GM12865 (cell line): ENCODE measurements around the gene HRAS.

Experiments
- DNase-seq: peaks from one replicate; pipeline ENCODE4 v3.0.0; 2010; ENCODE audit warnings: low read depth
- H3K4me3 ChIP-seq: 2 replicates; pipeline ENCODE4 v1.5.1; 2011; ENCODE audit warnings: mild to moderate bottlenecking, low read depth, low read length, control low read depth
- TF ChIP-seq, protein P1 (sequence below): IDR thresholded peaks from 2 replicates; pipeline ENCODE4 v1.5.1; 2011; ENCODE audit warnings: low read length, control low read depth, low read depth, inconsistent platforms; ENCODE audit not compliant: insufficient read depth; ENCODE audit errors: missing control alignments

HRAS gene

DNA sequence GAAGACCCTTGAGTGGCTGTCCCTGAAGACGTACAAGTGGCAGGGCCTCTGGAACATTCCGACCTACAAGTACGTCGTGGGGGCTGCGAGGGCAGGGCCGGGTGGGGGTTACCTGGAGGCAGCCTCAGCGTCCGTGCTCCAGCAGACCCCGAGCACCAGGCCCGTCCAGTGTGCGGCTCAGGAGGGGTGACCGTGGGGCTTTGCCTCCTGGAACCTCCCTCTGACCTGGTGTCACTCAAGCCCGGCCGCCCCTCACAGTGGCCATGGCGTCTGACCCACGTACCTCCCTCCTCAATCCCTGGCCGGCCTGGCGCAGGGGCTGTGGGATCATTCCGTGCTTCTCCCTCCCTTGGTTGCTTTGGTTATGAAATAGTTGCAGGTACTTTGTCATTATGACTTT, 46.8 kb downstream of the HRAS start:
- TF ChIP-seq, protein P1, sequence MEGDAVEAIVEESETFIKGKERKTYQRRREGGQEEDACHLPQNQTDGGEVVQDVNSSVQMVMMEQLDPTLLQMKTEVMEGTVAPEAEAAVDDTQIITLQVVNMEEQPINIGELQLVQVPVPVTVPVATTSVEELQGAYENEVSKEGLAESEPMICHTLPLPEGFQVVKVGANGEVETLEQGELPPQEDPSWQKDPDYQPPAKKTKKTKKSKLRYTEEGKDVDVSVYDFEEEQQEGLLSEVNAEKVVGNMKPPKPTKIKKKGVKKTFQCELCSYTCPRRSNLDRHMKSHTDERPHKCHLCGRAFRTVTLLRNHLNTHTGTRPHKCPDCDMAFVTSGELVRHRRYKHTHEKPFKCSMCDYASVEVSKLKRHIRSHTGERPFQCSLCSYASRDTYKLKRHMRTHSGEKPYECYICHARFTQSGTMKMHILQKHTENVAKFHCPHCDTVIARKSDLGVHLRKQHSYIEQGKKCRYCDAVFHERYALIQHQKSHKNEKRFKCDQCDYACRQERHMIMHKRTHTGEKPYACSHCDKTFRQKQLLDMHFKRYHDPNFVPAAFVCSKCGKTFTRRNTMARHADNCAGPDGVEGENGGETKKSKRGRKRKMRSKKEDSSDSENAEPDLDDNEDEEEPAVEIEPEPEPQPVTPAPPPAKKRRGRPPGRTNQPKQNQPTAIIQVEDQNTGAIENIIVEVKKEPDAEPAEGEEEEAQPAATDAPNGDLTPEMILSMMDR = no peak
- H3K4me3 ChIP-seq = no peak overlapping the region
- no peak for DNase-seq

DNA sequence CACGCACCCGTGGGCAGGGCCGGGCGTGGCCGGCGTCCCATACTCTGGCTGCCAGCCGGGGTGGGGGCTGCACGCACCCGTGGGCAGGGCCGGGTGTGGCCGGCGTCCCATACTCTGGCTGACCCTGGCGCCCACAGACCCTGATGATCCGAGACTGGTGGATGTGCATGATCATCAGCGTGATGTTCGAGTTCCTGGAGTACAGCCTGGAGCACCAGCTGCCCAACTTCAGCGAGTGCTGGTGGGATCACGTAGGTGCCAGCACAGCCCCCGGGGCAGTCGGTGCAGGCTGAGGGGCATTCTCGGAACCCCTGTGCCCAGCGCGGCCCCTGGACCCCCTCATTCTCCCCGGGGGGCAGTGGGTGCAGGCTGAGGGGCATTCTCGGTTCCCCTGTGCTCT, 47.3 kb downstream of the HRAS start:
- DNase-seq = no peak
- H3K4me3 ChIP-seq = no peak overlapping the region
- TF ChIP-seq, protein P1 = no peak

DNA sequence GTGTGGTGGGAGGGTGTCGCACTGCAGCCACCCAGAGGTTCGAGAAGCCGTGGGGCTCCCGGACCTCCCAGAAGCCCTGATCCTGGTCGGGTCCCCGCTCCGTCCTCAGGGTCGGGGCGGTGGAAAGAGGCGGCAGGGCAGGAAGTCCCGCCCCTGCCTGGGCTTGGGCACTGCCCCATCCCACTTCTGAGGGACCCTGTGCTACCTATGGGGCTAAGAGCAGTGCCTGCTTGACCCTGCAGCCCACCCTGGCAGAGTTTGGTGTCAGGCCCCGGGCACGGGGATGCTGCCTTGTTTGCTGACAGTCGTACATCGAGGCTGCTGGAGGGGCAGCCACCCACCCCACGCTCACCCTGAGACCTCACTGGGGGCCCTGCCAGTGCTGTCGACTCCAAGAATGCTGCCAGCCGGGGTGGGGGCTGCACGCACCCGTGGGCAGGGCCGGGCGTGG, 47.8 kb downstream of the HRAS start:
- no peak for DNase-seq
- H3K4me3 ChIP-seq = no peak overlapping the region
- TF ChIP-seq, protein P1 = no peak

DNA sequence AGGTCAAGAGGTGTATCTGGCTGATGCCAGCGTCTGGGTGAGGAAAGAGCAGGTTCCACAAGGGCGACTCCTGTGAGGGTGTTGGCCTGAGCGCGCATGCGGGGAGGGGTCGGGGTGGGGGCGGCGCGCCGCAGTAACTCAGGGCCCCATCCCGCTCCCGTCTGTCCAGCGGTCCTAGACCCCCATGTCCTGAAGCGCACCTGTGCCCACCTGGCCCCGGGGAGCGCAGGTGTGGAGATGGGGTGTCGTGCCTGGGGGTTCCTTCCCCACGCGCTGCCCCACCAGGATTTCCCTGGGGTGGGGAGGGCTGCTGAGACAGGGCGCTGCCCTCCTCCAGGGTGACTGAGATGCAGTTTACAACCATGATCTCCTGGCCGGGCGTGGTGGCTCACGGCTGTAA, 49.2 kb downstream of the HRAS start:
- no peak for DNase-seq
- TF ChIP-seq, protein P1 = no peak

DNA sequence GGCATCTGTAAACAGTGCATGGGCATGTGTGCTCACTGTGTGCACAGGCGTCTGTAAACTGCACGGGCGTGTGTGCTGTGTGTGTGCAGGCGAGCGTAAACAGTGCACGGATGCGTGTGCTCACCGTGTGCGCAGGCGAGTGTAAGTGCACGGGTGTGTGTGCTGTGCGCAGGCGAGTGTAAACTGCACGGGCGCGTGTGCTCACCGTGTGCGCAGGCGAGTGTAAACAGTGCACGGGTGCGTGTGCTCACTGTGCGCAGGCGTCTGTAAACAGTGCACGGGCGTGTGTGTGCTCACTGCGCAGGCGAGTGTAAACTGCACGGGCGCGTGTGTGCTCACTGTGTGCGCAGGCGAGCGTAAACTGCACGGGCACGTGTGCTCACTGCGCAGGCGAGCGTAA, 50.8 kb downstream of the HRAS start:
- TF ChIP-seq, protein P1 = no peak
- no peak for DNase-seq
- no peak overlapping the region for H3K4me3 ChIP-seq

More for the DNA sequence above, 49.2 kb downstream of the HRAS start:
- no peak overlapping the region for H3K4me3 ChIP-seq
